OCI-LY3 (cell line): ENCODE data around the gene PRKAR1B.

Experiments used
- H2AFZ ChIP-seq: fragments of 200-600, 300-600 bp; shearing (Covaris generic); 2 replicates; pipeline ENCODE4 v1.6.0; 2014; ENCODE audit warnings: antibody characterized with exemption, low read depth, low read length
- H3K27ac ChIP-seq: fragments of 200-600, 300-600 bp; sonication (generic); 2 replicates; pipeline ENCODE4 v1.5.1; 2014; ENCODE audit warnings: mild to moderate bottlenecking, low read length, moderate library complexity, mixed read lengths
- H3K27me3 ChIP-seq: fragments of 200-600, 300-600 bp; sonication (generic); 2 replicates; pipeline ENCODE4 v1.6.1; 2014; ENCODE audit warnings: low read depth, low read length, mixed read lengths
- H3K36me3 ChIP-seq: fragments of 200-600, 300-600 bp; sonication (generic); replicated peaks from 2 replicates; pipeline ENCODE3; 2014; ENCODE audit warnings: low read depth, low read length, mixed read lengths
- H3K4me1 ChIP-seq: fragments of 300-600, 200-600 bp; sonication (generic); 2 replicates; pipeline ENCODE4 v1.6.1; 2014; ENCODE audit warnings: low read length, mixed read lengths
- H3K4me2 ChIP-seq: fragments of 200-600, 300-600 bp; sonication (generic); 2 replicates; pipeline ENCODE4 v1.6.1; 2014; ENCODE audit warnings: low read length, mixed read lengths
- H3K4me3 ChIP-seq: fragments of 300-600, 200-600 bp; sonication (generic); 2 replicates; pipeline ENCODE4 v1.5.1; 2014; ENCODE audit warnings: antibody characterized with exemption, mild to moderate bottlenecking, low read length, moderate library complexity
- H3K79me2 ChIP-seq: fragments of 300-600, 200-600 bp; shearing (Covaris generic); 2 replicates; pipeline ENCODE4 v1.6.1; 2014; ENCODE audit warnings: mild to moderate bottlenecking, low read length, mixed read lengths
- H3K9ac ChIP-seq: fragments of 300-600, 200-600 bp; shearing (Covaris generic); 2 replicates; pipeline ENCODE4 v1.6.0; 2014; ENCODE audit warnings: mild to moderate bottlenecking, low read length, moderate library complexity
- H3K9me3 ChIP-seq: fragments of 200-600, 300-600 bp; shearing (Covaris generic); 2 replicates; pipeline ENCODE4 v1.6.1; 2014; ENCODE audit warnings: low read length, mixed read lengths; ENCODE audit not compliant: insufficient read depth
- H4K20me1 ChIP-seq: fragments of 200-600, 300-600 bp; sonication (generic); 2 replicates; pipeline ENCODE4 v1.6.1; 2016; ENCODE audit warnings: low read length, mixed read lengths; ENCODE audit not compliant: insufficient read depth
- CTCF ChIP-seq: fragments of 200-600, 300-600 bp; sonication (generic); IDR thresholded peaks from 2 replicates; pipeline ENCODE4 v1.5.1; 2014; ENCODE audit warnings: antibody characterized with exemption, low read length, low read depth
- EZH2phosphoT487 ChIP-seq: fragments of 200-600 bp; shearing (Covaris generic); IDR thresholded peaks from 2 replicates; pipeline ENCODE4 v1.6.1; 2018; ENCODE audit warnings: antibody characterized with exemption, mixed run types, low read depth

Gene PRKAR1B

DNA sequence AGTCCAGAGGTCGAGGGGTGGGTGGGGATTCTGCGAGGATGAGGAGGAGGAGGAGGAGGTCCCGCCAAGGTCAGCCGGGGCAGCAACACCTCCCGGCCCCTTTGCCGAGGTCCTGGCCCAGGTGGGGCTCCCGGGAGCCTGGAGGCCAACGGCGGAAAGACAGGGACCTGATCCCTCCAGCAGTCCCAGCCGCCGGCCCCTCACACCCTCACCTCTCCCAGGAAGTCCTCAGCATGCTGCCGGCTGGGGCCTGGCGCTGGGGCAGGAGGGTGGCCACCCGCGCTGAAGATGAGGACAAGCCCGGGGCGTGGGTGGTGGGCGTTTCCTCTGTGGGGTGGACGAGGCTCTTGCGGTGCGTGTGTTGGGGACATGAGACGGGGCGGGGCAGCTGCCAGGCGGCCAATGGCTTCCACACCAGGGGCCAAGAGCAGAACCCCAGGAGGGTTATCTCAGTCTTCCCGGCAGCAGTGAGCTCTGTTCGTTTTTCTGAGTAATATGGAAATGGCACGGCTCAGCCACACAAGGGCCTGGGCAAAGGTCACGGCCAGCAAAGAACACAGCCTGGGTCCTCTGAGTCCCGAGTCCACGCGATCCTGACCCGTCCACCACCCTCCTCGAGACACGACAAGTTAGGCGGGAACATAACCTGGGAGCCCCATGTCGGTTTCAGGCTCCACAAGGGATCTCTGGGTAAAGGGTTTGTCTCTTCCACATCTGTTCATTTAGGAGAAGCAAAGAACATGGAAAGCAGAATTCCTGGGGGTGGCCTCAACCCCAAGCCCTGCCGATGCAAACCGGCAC lies 124.5 kb downstream of the PRKAR1B start:
- Histone ChIP-seq H4K20me1 (no peaks in the 10 kb centered on the region), H3K4me3 (0 out of 2 replicates have a peak overlapping the region, but pooled peaks have one; percentile 71), H3K27ac (no peak overlapping the region), H3K27me3 (no peaks in the 10 kb centered on the region), H3K36me3 (no peaks in the 10 kb centered on the region), H3K4me1 (peaks cover 14% of the 10 kb centered on the region), H3K79me2 (no peaks in the 10 kb centered on the region), H3K9ac (peak overlapping the region; percentile 50; the same call in 1 of the 2 replicates), H3K9me3 (no peaks in the 10 kb centered on the region), H3K4me2 (peak overlapping the region; percentile 94), H2AFZ (no peak overlapping the region)
- TF ChIP-seq CTCF (no peak), EZH2phosphoT487 (no peak)

GRCh38 chr7:601595-602340 lies 125.3 kb downstream of the PRKAR1B start:
- Histone ChIP-seq H3K4me3 (peak overlapping the region; percentile 71), H2AFZ (peak overlapping the region; percentile 81), H3K27ac (no peak overlapping the region), H4K20me1 (no peaks in the 10 kb centered on the region), H3K9me3 (no peaks in the 10 kb centered on the region), H3K4me1 (peaks cover 14% of the 10 kb centered on the region), H3K27me3 (no peaks in the 10 kb centered on the region), H3K36me3 (no peaks in the 10 kb centered on the region), H3K9ac (peak overlapping the region; percentile 50; the same call in 1 of the 2 replicates), H3K4me2 (peak overlapping the region; percentile 94), H3K79me2 (no peaks in the 10 kb centered on the region)
- no peak for TF ChIP-seq CTCF
- no peak for TF ChIP-seq EZH2phosphoT487

GRCh38 chr7:601036-601594 lies 126.0 kb downstream of the PRKAR1B start:
- Histone ChIP-seq H3K36me3 (no peaks in the 10 kb centered on the region), H3K27ac (no peak overlapping the region), H3K9ac (peak overlapping the region; percentile 50; the same call in 1 of the 2 replicates), H2AFZ (peak overlapping the region; percentile 81), H3K4me3 (peak overlapping the region; percentile 71), H4K20me1 (no peaks in the 10 kb centered on the region), H3K9me3 (no peaks in the 10 kb centered on the region), H3K27me3 (no peaks in the 10 kb centered on the region), H3K4me1 (peaks cover 14% of the 10 kb centered on the region), H3K4me2 (peak overlapping the region; percentile 94), H3K79me2 (no peaks in the 10 kb centered on the region)
- TF ChIP-seq CTCF (no peak), EZH2phosphoT487 (no peak)
